Liver (tissue), 9 donors: Measurements from ENCODE around the gene FAM168B. TPM values are rescaled to one million over a fixed set of nuclear protein-coding genes. Genes with fewer than 3 reads are reported as not detected.

ENCODE experiments used
- DNase-seq: peaks from one replicate; pipeline ENCODE4 v3.0.0-alpha.2; 2017; ENCODE audit warnings: low spot score
- H3K27ac ChIP-seq, 2 donors: one replicate each; pipeline ENCODE4 v1.7.0; 2013; ENCODE audit warnings: inconsistent platforms in 2 of 2, low read length in 2 of 2, control low read depth in 1 of 2, low read depth in 1 of 2, mild to moderate bottlenecking in 1 of 2
- H3K27me3 ChIP-seq, 4 donors: one replicate each; pipeline versions ENCODE4 v1.6.1 to v1.7.0; 2013; ENCODE audit warnings: low read length in 3 of 4, inconsistent platforms in 1 of 4, mild to moderate bottlenecking in 1 of 4, moderate library complexity in 1 of 4; ENCODE audit not compliant: control insufficient read depth in 4 of 4, insufficient read depth in 4 of 4
- H3K36me3 ChIP-seq, 4 donors: one replicate each; pipeline versions ENCODE4 v1.6.1 to v1.7.0; 2013; ENCODE audit warnings: low read length in 3 of 4, mild to moderate bottlenecking in 3 of 4, low read depth in 1 of 4, moderate library complexity in 1 of 4; ENCODE audit not compliant: control insufficient read depth in 4 of 4, insufficient read depth in 3 of 4
- H3K4me1 ChIP-seq, 4 donors: one replicate each; pipeline versions ENCODE4 v1.6.1 to v1.7.0; 2013; ENCODE audit warnings: low read length in 3 of 4, mild to moderate bottlenecking in 3 of 4, moderate library complexity in 1 of 4; ENCODE audit not compliant: control insufficient read depth in 4 of 4, insufficient read depth in 4 of 4
- H3K4me3 ChIP-seq, 3 donors: one replicate each; pipeline versions ENCODE4 v1.6.1 to v1.7.0; 2013; ENCODE audit warnings: low read length in 3 of 3, control low read depth in 1 of 3, low read depth in 1 of 3, mild to moderate bottlenecking in 1 of 3
- H3K9ac ChIP-seq, 2 donors: one replicate each; pipeline ENCODE4 v1.7.0; 2013; ENCODE audit warnings: low read length in 2 of 2, mild to moderate bottlenecking in 2 of 2, moderate library complexity in 2 of 2, control low read depth in 1 of 2, low read depth in 1 of 2
- H3K9me3 ChIP-seq, 4 donors: one replicate each; pipeline versions ENCODE4 v1.6.1 to v1.7.0; 2013; ENCODE audit warnings: low read length in 3 of 4; ENCODE audit not compliant: control insufficient read depth in 4 of 4
- ATF3 ChIP-seq: IDR thresholded peaks from 2 replicates; pipeline ENCODE4 v1.6.1; 2016; ENCODE audit warnings: antibody characterized with exemption
- EGR1 ChIP-seq, 2 donors: IDR thresholded peaks; 2 replicates each; pipeline ENCODE4 v1.6.1; 2016 to 2018; ENCODE audit warnings: antibody characterized with exemption in 2 of 2, low read depth in 2 of 2
- FOXA1 ChIP-seq: IDR thresholded peaks from 2 replicates; pipeline ENCODE4 v1.6.1; 2016; ENCODE audit warnings: antibody characterized with exemption
- FOXA2 ChIP-seq: IDR thresholded peaks from 2 replicates; pipeline ENCODE4 v1.6.1; 2016; ENCODE audit warnings: antibody characterized with exemption
- GABPA ChIP-seq, 2 donors: IDR thresholded peaks in 1 of 2; conservative IDR thresholded peaks in 1 of 2; 2 replicates each; pipeline ENCODE4 v1.6.1; 2016; ENCODE audit warnings: antibody characterized with exemption in 2 of 2, mild to moderate bottlenecking in 1 of 2, moderate library complexity in 1 of 2
- HNF4A ChIP-seq, 2 donors: conservative IDR thresholded peaks; 2 replicates each; pipeline ENCODE4 v1.6.1; 2016; ENCODE audit warnings: antibody characterized with exemption in 2 of 2, mild to moderate bottlenecking in 2 of 2
- HNF4G ChIP-seq: IDR thresholded peaks from 2 replicates; pipeline ENCODE4 v1.6.1; 2016; ENCODE audit warnings: antibody characterized with exemption
- JUND ChIP-seq, 2 donors: IDR thresholded peaks; 2 replicates each; pipeline ENCODE4 v1.6.1; 2016; ENCODE audit warnings: antibody characterized with exemption in 2 of 2
- MAX ChIP-seq: IDR thresholded peaks from 2 replicates; pipeline ENCODE4 v1.6.1; 2016; ENCODE audit warnings: antibody characterized with exemption
- NR2F2 ChIP-seq: IDR thresholded peaks from 2 replicates; pipeline ENCODE4 v1.6.1; 2016; ENCODE audit warnings: antibody characterized with exemption
- SP1 ChIP-seq: IDR thresholded peaks from 2 replicates; pipeline ENCODE4 v1.6.1; 2018; ENCODE audit warnings: antibody characterized with exemption, mild to moderate bottlenecking
- TAF1 ChIP-seq: conservative IDR thresholded peaks from 2 replicates; pipeline ENCODE4 v1.6.1; 2016; ENCODE audit warnings: antibody characterized with exemption, mild to moderate bottlenecking
- YY1 ChIP-seq: IDR thresholded peaks from 2 replicates; pipeline ENCODE4 v1.6.1; 2016; ENCODE audit warnings: antibody characterized with exemption, mild to moderate bottlenecking
- WGBS: extraction: QIAGEN DNeasy Blood & Tissue Kit; methylation state at CpG from one replicate; pipeline ENCODE4 v1.1.7; 2013; 5-methylcytosine and 5-hydroxymethylcytosine counted together
- polyA plus RNA-seq, 2 donors: library from polyadenylated mRNA; stranded (reverse) in 1 of 2; unstranded in 1 of 2; fragments of 200-250 nt in 1 of 2; fragments of >200 nt in 1 of 2; fragmentation: Nextera tagmentation in 1 of 2; extraction: Ambion mirVana in 1 of 2; gene quantifications; one replicate each; pipeline versions ENCODE4 v1.2.1 to v1.2.3, GENCODE V29; 2013 to 2015
- total RNA-seq, 2 donors: library from RNA; depleted of rRNA; stranded (reverse); fragments of >200 nt; gene quantifications; one replicate each; pipeline ENCODE4 v1.2.3, GENCODE V29; 2014
- TF ChIP-seq, protein P1 (sequence below): IDR thresholded peaks from 2 replicates; pipeline ENCODE4 v1.6.1; 2016; ENCODE audit warnings: antibody characterized with exemption
- TF ChIP-seq, protein P2 (sequence below): fragments of 150-350 bp; IDR thresholded peaks from 2 replicates; pipeline ENCODE4 v1.5.1; 2017; ENCODE audit warnings: improper control_type of control experiment, low read depth, low read length; ENCODE audit not compliant: missing input control
- TF ChIP-seq, protein P3 (sequence below): IDR thresholded peaks from 2 replicates; pipeline ENCODE4 v1.6.1; 2016; ENCODE audit warnings: antibody characterized with exemption, mild to moderate bottlenecking
- donor health status: healthy.
- donor health status: healthy.
- donor health status: healthy.
- donor health status: healthy.
- donor health status: healthy.

FAM168B gene
- total and polyA plus RNA-seq, 4 donors = 13.9 to 62.3 (median 30.8) TPM

DNA sequence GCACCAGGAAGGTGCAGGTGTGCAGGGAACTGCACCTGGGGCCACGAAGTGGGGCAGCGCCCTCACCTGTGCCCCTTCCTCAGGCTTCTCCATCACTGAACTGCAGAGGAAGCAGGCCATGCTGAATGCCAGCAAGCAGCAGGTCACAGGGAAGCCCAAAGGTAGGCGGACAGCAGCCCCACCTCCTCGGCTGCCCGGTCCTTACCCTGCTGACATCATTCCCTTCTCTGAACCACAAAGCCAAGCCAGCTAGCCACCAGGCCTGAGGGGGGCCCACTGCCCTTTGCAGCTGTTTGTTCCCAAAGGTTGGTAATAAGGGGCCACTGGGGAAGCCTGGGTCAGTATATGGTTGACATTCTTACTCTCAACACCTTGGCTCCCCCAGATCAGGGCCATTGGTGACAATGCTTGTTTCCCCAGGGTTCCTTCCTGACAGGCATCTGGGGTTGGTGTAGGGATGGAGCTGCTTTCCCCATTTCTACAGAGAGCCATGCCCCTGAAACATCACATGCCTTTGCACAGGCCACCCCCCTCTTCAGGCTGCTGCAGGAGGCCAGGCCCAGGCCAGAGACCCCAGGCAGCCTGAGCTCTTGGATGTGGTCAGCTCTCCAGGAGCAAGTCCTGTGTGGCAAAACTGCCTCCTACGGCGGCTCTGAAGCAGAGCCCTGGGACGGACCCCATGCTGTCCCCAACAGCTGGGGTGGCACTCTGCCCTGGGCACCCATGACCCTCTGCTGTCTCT lies 47.8 kb downstream of the FAM168B start:
- Histone ChIP-seq H3K9ac (no peak overlapping the region), H3K27ac (no peak overlapping the region), H3K4me1 (no peaks in the 10 kb centered on the region), H3K27me3 (no peaks in the 10 kb centered on the region), H3K4me3 (no peak overlapping the region), H3K9me3 (no peaks in the 10 kb centered on the region), H3K36me3 (peaks cover 2 to 37% (median 26%) of the 10 kb centered on the region in 4 donors)
- WGBS = 95% methylated on average over 8 of the region's 8 CpGs
- DNase-seq = no peak
- TF ChIP-seq FOXA1 (no peak), EGR1 (IDR thresholded peaks at IDR 0.05; ENCODE audit: low read depth in 2 of 2) (no peak), HNF4A (conservative IDR thresholded peaks at IDR 0.05) (no peak), TAF1 (no peak), FOXA2 (no peak), JUND (IDR thresholded peaks at IDR 0.05) (no peak), SP1 (no peak), NR2F2 (no peak), HNF4G (no peak), GABPA (IDR thresholded peaks at IDR 0.05 in 1 of 2, conservative IDR thresholded peaks at IDR 0.05 in 1 of 2) (no peak), YY1 (no peak), MAX (no peak), ATF3 (no peak)
- TF ChIP-seq, protein P1, sequence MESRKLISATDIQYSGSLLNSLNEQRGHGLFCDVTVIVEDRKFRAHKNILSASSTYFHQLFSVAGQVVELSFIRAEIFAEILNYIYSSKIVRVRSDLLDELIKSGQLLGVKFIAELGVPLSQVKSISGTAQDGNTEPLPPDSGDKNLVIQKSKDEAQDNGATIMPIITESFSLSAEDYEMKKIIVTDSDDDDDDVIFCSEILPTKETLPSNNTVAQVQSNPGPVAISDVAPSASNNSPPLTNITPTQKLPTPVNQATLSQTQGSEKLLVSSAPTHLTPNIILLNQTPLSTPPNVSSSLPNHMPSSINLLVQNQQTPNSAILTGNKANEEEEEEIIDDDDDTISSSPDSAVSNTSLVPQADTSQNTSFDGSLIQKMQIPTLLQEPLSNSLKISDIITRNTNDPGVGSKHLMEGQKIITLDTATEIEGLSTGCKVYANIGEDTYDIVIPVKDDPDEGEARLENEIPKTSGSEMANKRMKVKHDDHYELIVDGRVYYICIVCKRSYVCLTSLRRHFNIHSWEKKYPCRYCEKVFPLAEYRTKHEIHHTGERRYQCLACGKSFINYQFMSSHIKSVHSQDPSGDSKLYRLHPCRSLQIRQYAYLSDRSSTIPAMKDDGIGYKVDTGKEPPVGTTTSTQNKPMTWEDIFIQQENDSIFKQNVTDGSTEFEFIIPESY = no peak
- TF ChIP-seq, protein P2, sequence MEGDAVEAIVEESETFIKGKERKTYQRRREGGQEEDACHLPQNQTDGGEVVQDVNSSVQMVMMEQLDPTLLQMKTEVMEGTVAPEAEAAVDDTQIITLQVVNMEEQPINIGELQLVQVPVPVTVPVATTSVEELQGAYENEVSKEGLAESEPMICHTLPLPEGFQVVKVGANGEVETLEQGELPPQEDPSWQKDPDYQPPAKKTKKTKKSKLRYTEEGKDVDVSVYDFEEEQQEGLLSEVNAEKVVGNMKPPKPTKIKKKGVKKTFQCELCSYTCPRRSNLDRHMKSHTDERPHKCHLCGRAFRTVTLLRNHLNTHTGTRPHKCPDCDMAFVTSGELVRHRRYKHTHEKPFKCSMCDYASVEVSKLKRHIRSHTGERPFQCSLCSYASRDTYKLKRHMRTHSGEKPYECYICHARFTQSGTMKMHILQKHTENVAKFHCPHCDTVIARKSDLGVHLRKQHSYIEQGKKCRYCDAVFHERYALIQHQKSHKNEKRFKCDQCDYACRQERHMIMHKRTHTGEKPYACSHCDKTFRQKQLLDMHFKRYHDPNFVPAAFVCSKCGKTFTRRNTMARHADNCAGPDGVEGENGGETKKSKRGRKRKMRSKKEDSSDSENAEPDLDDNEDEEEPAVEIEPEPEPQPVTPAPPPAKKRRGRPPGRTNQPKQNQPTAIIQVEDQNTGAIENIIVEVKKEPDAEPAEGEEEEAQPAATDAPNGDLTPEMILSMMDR = no peak
- TF ChIP-seq, protein P3, sequence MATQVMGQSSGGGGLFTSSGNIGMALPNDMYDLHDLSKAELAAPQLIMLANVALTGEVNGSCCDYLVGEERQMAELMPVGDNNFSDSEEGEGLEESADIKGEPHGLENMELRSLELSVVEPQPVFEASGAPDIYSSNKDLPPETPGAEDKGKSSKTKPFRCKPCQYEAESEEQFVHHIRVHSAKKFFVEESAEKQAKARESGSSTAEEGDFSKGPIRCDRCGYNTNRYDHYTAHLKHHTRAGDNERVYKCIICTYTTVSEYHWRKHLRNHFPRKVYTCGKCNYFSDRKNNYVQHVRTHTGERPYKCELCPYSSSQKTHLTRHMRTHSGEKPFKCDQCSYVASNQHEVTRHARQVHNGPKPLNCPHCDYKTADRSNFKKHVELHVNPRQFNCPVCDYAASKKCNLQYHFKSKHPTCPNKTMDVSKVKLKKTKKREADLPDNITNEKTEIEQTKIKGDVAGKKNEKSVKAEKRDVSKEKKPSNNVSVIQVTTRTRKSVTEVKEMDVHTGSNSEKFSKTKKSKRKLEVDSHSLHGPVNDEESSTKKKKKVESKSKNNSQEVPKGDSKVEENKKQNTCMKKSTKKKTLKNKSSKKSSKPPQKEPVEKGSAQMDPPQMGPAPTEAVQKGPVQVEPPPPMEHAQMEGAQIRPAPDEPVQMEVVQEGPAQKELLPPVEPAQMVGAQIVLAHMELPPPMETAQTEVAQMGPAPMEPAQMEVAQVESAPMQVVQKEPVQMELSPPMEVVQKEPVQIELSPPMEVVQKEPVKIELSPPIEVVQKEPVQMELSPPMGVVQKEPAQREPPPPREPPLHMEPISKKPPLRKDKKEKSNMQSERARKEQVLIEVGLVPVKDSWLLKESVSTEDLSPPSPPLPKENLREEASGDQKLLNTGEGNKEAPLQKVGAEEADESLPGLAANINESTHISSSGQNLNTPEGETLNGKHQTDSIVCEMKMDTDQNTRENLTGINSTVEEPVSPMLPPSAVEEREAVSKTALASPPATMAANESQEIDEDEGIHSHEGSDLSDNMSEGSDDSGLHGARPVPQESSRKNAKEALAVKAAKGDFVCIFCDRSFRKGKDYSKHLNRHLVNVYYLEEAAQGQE = no peak
